H1 (cell line): ENCODE data around the gene DNAI2. TPM values are rescaled to one million over a fixed set of nuclear protein-coding genes. Genes with fewer than 3 reads are reported as not detected.

ENCODE experiments used
- ATF3 ChIP-seq: IDR thresholded peaks from 2 replicates; pipeline ENCODE4 v1.6.1; 2011; ENCODE audit warnings: low read depth, mild to moderate bottlenecking, low read length; ENCODE audit not compliant: insufficient read depth
- BACH1 ChIP-seq: IDR thresholded peaks from 2 replicates; pipeline ENCODE4 v1.6.1; 2012; ENCODE audit warnings: low read length, improper control_type of control experiment
- BCL11A ChIP-seq, 2 experiments: IDR thresholded peaks; one replicate each; pipeline ENCODE4 v1.6.1; 2011; ENCODE audit warnings: low read depth in 2 of 2, low read length in 2 of 2, mild to moderate bottlenecking in 2 of 2
- BRCA1 ChIP-seq: IDR thresholded peaks from 2 replicates; pipeline ENCODE4 v1.6.1; 2012; ENCODE audit warnings: low read depth, low read length, improper control_type of control experiment
- CBX5 ChIP-seq: fragments of 300-800, 300-1000 bp; sonication (generic); IDR thresholded peaks from 2 replicates; pipeline ENCODE4 v1.7.1; 2016; ENCODE audit warnings: antibody characterized with exemption, low read length, low read depth
- CBX8 ChIP-seq: fragments of 300-800, 300-1000 bp; sonication (generic); IDR thresholded peaks from 2 replicates; pipeline ENCODE4 v1.7.1; 2016; ENCODE audit warnings: low read depth, low read length, borderline replicate concordance
- CTCF ChIP-seq, 3 experiments: IDR thresholded peaks; 1 replicate in 2 of 3; 2 replicates in 1 of 3; pipeline versions ENCODE4 v1.5.1 to v1.6.1; 2011; ENCODE audit warnings: low read length in 3 of 3, mild to moderate bottlenecking in 3 of 3, inconsistent platforms in 2 of 3, low read depth in 1 of 3, moderate library complexity in 1 of 3; ENCODE audit not compliant: insufficient read depth in 1 of 3; ENCODE audit errors: control extremely low read depth in 1 of 3
- JUND ChIP-seq: IDR thresholded peaks from 2 replicates; pipeline ENCODE4 v1.6.1; 2011; ENCODE audit warnings: mild to moderate bottlenecking, improper control_type of control experiment, low read length
- MAX ChIP-seq: IDR thresholded peaks from 2 replicates; pipeline ENCODE4 v1.6.1; 2012; ENCODE audit warnings: inconsistent platforms
- POLR2AphosphoS5 ChIP-seq: IDR thresholded peaks from 2 replicates; pipeline ENCODE4 v1.6.1; 2011; ENCODE audit warnings: low read depth, low read length
- RAD21 ChIP-seq, 2 experiments: IDR thresholded peaks in 1 of 2; conservative IDR thresholded peaks in 1 of 2; 2 replicates each; pipeline ENCODE4 v1.6.1; 2011; ENCODE audit warnings: low read depth in 2 of 2, low read length in 2 of 2, improper control_type of control experiment in 1 of 2, inconsistent platforms in 1 of 2, mild to moderate bottlenecking in 1 of 2, moderate library complexity in 1 of 2
- RFX5 ChIP-seq: IDR thresholded peaks from 2 replicates; pipeline ENCODE4 v1.6.1; 2011; ENCODE audit warnings: low read depth, low read length, improper control_type of control experiment, borderline replicate concordance
- RNF2 ChIP-seq: fragments of 200-900, 300-1000 bp; sonication (generic); IDR thresholded peaks from 2 replicates; pipeline ENCODE4 v1.7.1; 2016; ENCODE audit warnings: borderline replicate concordance, low read depth, mild to moderate bottlenecking, antibody characterized with exemption, low read length; ENCODE audit not compliant: poor library complexity, severe bottlenecking; ENCODE audit errors: missing control alignments
- SAP30 ChIP-seq: fragments of 300-600 bp; sonication (generic); IDR thresholded peaks from 2 replicates; pipeline ENCODE4 v1.7.1; 2012; ENCODE audit warnings: low read length, moderate library complexity, mild to moderate bottlenecking, inconsistent platforms; ENCODE audit not compliant: insufficient read depth, insufficient replicate concordance
- ZNF274 ChIP-seq: IDR thresholded peaks from 2 replicates; pipeline ENCODE4 v1.7.0; 2012; ENCODE audit warnings: low read length, borderline replicate concordance; ENCODE audit errors: extremely low read depth
- polyA plus RNA-seq, 7 experiments: library from polyadenylated mRNA; depleted of rRNA in 3 of 7; stranded (reverse) in 5 of 7; unstranded in 2 of 7; fragments of >200 nt in 5 of 7; fragments of 200-250 nt in 2 of 7; gene quantifications; 1 replicate in 5 of 7; 2 replicates in 1 of 7; 4 replicates in 1 of 7; pipeline versions ENCODE4 v1.2.1 to v1.2.3, GENCODE V29; 2011 to 2013; ENCODE audit warnings: missing spikeins in 2 of 7, mixed read lengths in 2 of 7
- total RNA-seq: library from RNA; stranded (reverse); fragmentation: NEBNext Ultra II Directional; extraction: Animal tissue kit (Norgen Biotek cat#: 25700); gene quantifications from 2 replicates; pipeline ENCODE4 v1.2.1, GENCODE V29; 2021

The DNAI2 gene
- total and polyA plus RNA-seq, 2 of the 8 experiments (the other 6 are each of a cell fraction or from before 2014, with no cell fraction given) = 0.08 to 0.15 TPM

GRCh38 chr17:74351552-74352210 lies 77.6 kb downstream of the DNAI2 start (continued):
- TF ChIP-seq CBX5 = no peak
- no peak for TF ChIP-seq POLR2AphosphoS5
- TF ChIP-seq SAP30 = no peak
- TF ChIP-seq RAD21 (IDR thresholded peaks at IDR 0.05 in 1 of 2, conservative IDR thresholded peaks at IDR 0.05 in 1 of 2; ENCODE audit: low read depth in 2 of 2, low read length in 2 of 2) = peak; percentile 32 to 52
- no peak for TF ChIP-seq RFX5
- no peak for TF ChIP-seq ZNF274
- no peak for TF ChIP-seq ATF3
- TF ChIP-seq JUND = no peak
- TF ChIP-seq CTCF (IDR thresholded peaks at IDR 0.05; ENCODE audit: control extremely low read depth in 1 of 3, insufficient read depth in 1 of 3, low read depth in 1 of 3, low read length in 3 of 3) = peak; percentile 70 to 94 (median 75)
- TF ChIP-seq BRCA1 = no peak
- TF ChIP-seq MAX = peak; percentile 100
- peak; percentile 34; the same call in 1 of the 2 replicates for TF ChIP-seq BACH1
- TF ChIP-seq CBX8 = no peak
- no peak for TF ChIP-seq BCL11A (IDR thresholded peaks at IDR 0.05; ENCODE audit: low read depth in 2 of 2, low read length in 2 of 2)
- no peak for TF ChIP-seq RNF2
